ENCODE data around the gene UBA3.

UBA3 gene

DNA sequence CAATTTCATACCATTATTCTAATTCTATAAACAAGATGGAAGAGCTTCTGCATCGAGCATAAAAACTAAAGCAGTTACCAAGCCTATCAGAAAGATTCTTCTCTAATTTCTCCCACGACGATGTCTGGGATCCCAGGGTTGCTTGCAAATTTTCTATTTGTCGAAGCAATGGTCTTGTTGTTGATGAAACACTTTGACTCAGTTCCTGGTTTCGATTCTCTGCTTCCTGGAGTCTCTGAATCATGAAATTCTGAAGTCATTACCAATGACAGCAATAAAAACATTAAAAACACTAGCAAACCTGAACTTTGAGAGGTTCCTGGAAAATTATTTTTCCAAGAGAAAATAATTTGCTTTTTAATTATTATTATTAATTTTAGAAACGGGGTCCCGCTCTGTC, 46.7 kb downstream of the UBA3 start:
- no peak overlapping the region for H3K4me3 ChIP-seq (ENCODE audit: low read depth, low read length)
- ChIA-PET POLR2A (no interaction called here), CTCF (interaction anchor here (2.1 to 5.6 kb wide), 2 partner anchors 11 to 13 kb away, joined by 5 to 28 read pairs; no protein-coding TSS in a partner anchor)
- TF ChIP-seq, protein P1, sequence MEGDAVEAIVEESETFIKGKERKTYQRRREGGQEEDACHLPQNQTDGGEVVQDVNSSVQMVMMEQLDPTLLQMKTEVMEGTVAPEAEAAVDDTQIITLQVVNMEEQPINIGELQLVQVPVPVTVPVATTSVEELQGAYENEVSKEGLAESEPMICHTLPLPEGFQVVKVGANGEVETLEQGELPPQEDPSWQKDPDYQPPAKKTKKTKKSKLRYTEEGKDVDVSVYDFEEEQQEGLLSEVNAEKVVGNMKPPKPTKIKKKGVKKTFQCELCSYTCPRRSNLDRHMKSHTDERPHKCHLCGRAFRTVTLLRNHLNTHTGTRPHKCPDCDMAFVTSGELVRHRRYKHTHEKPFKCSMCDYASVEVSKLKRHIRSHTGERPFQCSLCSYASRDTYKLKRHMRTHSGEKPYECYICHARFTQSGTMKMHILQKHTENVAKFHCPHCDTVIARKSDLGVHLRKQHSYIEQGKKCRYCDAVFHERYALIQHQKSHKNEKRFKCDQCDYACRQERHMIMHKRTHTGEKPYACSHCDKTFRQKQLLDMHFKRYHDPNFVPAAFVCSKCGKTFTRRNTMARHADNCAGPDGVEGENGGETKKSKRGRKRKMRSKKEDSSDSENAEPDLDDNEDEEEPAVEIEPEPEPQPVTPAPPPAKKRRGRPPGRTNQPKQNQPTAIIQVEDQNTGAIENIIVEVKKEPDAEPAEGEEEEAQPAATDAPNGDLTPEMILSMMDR (IDR thresholded peaks at IDR 0.05; ENCODE audit: insufficient read depth, low read length, missing control alignments), result no peak
- DNase-seq (ENCODE audit: low read depth, low spot score), result no peak

DNA sequence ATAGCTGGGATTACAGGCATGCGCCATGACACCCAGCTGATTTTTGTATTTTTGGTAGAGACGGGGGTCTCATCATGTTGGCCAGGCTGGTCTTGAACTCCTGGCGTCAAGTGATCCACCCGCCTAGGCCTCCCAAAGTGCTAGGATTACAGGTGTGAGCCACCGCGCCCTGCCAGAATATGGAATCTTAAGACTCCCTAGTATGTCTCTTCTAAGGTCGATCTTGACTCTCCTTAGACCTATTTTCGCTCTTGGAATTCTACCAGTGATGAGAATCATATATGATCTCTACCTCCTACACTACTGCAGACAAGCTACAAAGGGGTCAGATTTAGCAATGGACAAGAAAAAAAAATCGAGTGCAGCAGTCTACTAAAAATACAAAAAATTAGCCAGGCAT, 47.4 kb downstream of the UBA3 start:
- H3K4me3 ChIP-seq (ENCODE audit: low read depth, low read length), result no peak overlapping the region
- TF ChIP-seq, protein P1 (IDR thresholded peaks at IDR 0.05; ENCODE audit: insufficient read depth, low read length, missing control alignments), result no peak
- no peak for DNase-seq (ENCODE audit: low read depth, low spot score)
- POLR2A ChIA-PET, result interaction anchor here (1.1 kb wide), 1 partner anchor 52 kb away, joined by 3 read pairs; the partner anchor contains the start of gene ARL6IP5
- CTCF ChIA-PET, result interaction anchor here (1.2 to 5.6 kb wide), 3 partner anchors 12 to 19 kb away, joined by 5 to 28 read pairs (median 8); partner anchors contain the start of gene EOGT

DNA sequence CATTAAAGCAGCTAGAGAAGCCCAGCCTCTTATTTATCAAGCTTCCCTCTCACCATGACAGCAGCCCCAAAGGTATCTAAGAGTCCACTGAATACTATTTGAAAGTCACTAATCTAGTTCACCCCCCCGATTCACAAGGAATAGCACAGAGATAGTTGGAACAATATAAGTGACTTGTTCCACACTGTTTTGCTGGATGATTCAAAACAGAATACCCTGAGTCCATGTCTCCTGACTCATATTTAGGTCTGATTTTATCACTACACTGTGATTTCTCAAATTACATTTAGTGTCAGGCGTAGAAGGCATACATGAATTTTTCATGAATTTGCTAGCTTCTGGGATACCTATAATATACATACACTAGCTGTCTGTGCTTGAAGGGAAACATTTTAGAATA, 48.0 kb downstream of the UBA3 start:
- H3K4me3 ChIP-seq (ENCODE audit: low read depth, low read length), result no peak overlapping the region
- no peak for DNase-seq (ENCODE audit: low read depth, low spot score)
- ChIA-PET POLR2A (interaction anchor here (1.1 kb wide), 1 partner anchor 53 kb away, joined by 3 read pairs; the partner anchor contains the start of gene ARL6IP5), CTCF (interaction anchor here (1.2 to 5.6 kb wide), 3 partner anchors 12 to 19 kb away, joined by 5 to 28 read pairs (median 8); partner anchors contain the start of gene EOGT)
- TF ChIP-seq, protein P1 (IDR thresholded peaks at IDR 0.05; ENCODE audit: insufficient read depth, low read length, missing control alignments), result no peak

DNA sequence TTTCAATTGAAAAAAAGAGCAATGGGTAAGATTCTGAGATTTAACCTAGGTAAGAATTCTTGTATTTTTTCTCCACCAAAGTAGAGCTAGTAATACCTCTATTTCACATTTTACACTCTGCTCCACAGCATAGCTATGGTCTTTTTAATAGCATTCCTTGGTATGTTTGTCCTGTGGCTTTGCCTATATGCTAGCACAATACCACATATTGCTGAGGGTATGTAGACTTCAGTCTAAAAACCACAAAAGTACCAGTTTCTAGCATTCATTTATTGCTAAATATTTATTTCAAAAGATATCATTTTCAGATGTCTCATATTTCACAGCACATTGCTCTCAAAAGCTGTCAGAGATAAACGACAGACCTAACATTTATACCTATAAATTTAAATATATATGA, 48.5 kb downstream of the UBA3 start:
- ChIA-PET CTCF (interaction anchor here (1.2 to 5.6 kb wide), 3 partner anchors 11 to 18 kb away, joined by 5 to 28 read pairs (median 8); partner anchors contain the start of gene EOGT), POLR2A (interaction anchor here (0.7 to 1.1 kb wide), 2 partner anchors 18 to 53 kb away, joined by 3 read pairs; partner anchors contain the start of genes ARL6IP5 and EOGT)
- no peak for DNase-seq (ENCODE audit: low read depth, low spot score)
- H3K4me3 ChIP-seq (ENCODE audit: low read depth, low read length), result no peak overlapping the region
- TF ChIP-seq, protein P1 (IDR thresholded peaks at IDR 0.05; ENCODE audit: insufficient read depth, low read length, missing control alignments), result no peak

DNA sequence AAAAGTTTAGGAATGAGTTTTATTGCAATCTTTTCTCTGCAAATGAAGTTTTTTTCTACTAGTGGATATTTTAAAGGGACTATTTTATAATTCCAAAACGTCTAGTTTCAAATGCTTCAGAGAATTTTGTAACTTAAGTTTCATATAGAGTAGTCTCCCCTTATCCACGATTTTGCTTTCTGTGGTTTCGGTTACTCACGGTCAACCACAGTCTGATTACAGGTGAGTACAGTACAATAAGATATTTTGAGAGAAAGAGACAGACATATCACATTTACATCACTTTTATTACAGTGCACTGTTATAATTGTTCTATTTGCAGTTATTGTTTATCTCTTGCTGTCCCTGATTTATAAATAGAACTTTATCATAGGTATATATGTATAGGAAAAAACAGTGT, 59.3 kb downstream of the UBA3 start:
- TF ChIP-seq, protein P1 (IDR thresholded peaks at IDR 0.05; ENCODE audit: insufficient read depth, low read length, missing control alignments), result no peak
- no peak for DNase-seq (ENCODE audit: low read depth, low spot score)
- POLR2A ChIA-PET, result no interaction called here
- H3K4me3 ChIP-seq (ENCODE audit: low read depth, low read length), result no peak overlapping the region
- CTCF ChIA-PET, result interaction anchor here (1.0 to 4.8 kb wide), 5 partner anchors 10 to 29 kb away, joined by 3 to 28 read pairs (median 3); no protein-coding TSS in a partner anchor

DNA sequence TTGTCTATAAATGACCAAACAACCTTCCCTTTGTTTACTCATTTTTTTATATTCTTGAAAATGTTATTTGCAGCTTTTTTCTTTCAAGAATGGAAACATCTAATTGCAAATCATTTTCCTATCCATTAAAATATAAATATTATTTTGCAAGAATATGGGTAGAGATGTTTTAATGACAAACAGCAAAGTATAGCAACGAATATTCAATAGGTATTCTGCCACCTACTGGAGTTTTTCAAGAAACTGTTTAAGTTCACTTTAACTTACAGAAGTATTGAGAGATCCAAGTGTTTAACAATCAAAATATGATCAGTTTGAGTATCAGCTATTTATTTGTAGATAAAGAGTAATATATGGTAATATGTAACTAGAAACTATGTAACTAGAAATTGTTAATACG, 59.7 kb downstream of the UBA3 start:
- TF ChIP-seq, protein P1 (IDR thresholded peaks at IDR 0.05; ENCODE audit: insufficient read depth, low read length, missing control alignments), result no peak
- ChIA-PET POLR2A (no interaction called here), CTCF (interaction anchor here (1.0 to 4.8 kb wide), 5 partner anchors 10 to 29 kb away, joined by 3 to 28 read pairs (median 3); no protein-coding TSS in a partner anchor)
- DNase-seq (ENCODE audit: low read depth, low spot score), result no peak
- H3K4me3 ChIP-seq (ENCODE audit: low read depth, low read length), result no peak overlapping the region
